ENCODE measurements around the gene EFS.

- TF ChIP-seq POLR2A (IDR thresholded peaks at IDR 0.05) (no peak), CTCF (IDR thresholded peaks at IDR 0.05) (no peak)
These were observed 40.1 kb upstream of the EFS start for GRCh38 chr14:23405096-23405495.

All from tibial nerve (tissue), 3 donors.